Kidney (tissue), 14 donors: ENCODE results near the gene CORO2B. TPM values are rescaled to one million over a fixed set of nuclear protein-coding genes. Genes with fewer than 3 reads are reported as not detected.

Source experiments
- DNase-seq, 5 donors: peaks; one replicate each; pipeline ENCODE4 v3.0.0-alpha.2; 2013 to 2020
- FAIRE-seq: peaks from 2 replicates; lab custom pipeline; 2012; peaks lifted over from hg19 to GRCh38; lab: Jason Lieb, UNC
- H3K27ac ChIP-seq, 2 donors: one replicate each; pipeline ENCODE4 v1.7.0; 2013; ENCODE audit warnings: low read depth in 2 of 2, low read length in 2 of 2, inconsistent platforms in 1 of 2
- H3K27me3 ChIP-seq: one replicate; pipeline ENCODE4 v1.7.1; 2013; ENCODE audit warnings: low read length, inconsistent platforms; ENCODE audit not compliant: control insufficient read depth, insufficient read depth
- H3K36me3 ChIP-seq, 3 donors: one replicate each; pipeline versions ENCODE4 v1.7.0 to v1.7.1; 2013; ENCODE audit warnings: low read length in 3 of 3, control low read depth in 1 of 3, inconsistent platforms in 1 of 3; ENCODE audit not compliant: insufficient read depth in 3 of 3, control insufficient read depth in 2 of 3
- H3K4me1 ChIP-seq, 3 donors: one replicate each; pipeline versions ENCODE4 v1.7.0 to v1.7.1; 2013; ENCODE audit warnings: low read length in 3 of 3, inconsistent platforms in 1 of 3, low read depth in 1 of 3; ENCODE audit not compliant: control insufficient read depth in 2 of 3, insufficient read depth in 2 of 3
- H3K4me3 ChIP-seq, 3 donors: one replicate each; pipeline versions ENCODE4 v1.7.0 to v1.8.1; 2013; ENCODE audit warnings: low read length in 3 of 3, control low read depth in 1 of 3, inconsistent platforms in 1 of 3
- H3K9ac ChIP-seq, 3 donors: one replicate each; pipeline versions ENCODE4 v1.7.0 to v1.7.1; 2013; ENCODE audit warnings: low read length in 3 of 3, control low read depth in 1 of 3, inconsistent platforms in 1 of 3
- H3K9me3 ChIP-seq, 3 donors: one replicate each; pipeline versions ENCODE4 v1.7.0 to v1.7.1; 2013; ENCODE audit warnings: low read length in 3 of 3, control low read depth in 1 of 3, inconsistent platforms in 1 of 3; ENCODE audit not compliant: control insufficient read depth in 2 of 3, insufficient read depth in 1 of 3
- intact Hi-C: fragments of 100-400 bp; cut with DNase I; formaldehyde crosslinking; loops from one replicate; pipeline ENCODE4 v1.11.1; 2022
- polyA plus RNA-seq: library from polyadenylated mRNA; stranded (reverse); fragments of 350-450 nt; fragmentation: Illumina TruSeq; extraction: RNeasy Lipid Tissue Mini Kit (QIAGEN cat#74804); gene quantifications from one replicate; pipeline ENCODE4 v1.2.3, GENCODE V29; 2014; ENCODE audit warnings: low read depth, low replicate concordance; ENCODE audit not compliant: insufficient read depth
- total RNA-seq: library from RNA; stranded (reverse); fragmentation: NEBNext Ultra II Directional; extraction: Animal tissue kit (Norgen Biotek cat#: 25700); gene quantifications from one replicate; pipeline ENCODE4 v1.2.1, GENCODE V29; 2021
- TF ChIP-seq, protein P1 (sequence below): IDR thresholded peaks from 3 replicates; pipeline ENCODE4 v1.5.1; 2012; ENCODE audit warnings: mild to moderate bottlenecking, moderate library complexity, borderline replicate concordance; ENCODE audit not compliant: insufficient read depth; ENCODE audit errors: extremely low read depth
- donor health status: control.
- donor health status: control.
- donor health status: control.
- donor health status: control.
- donor health status: control.
- donor health status: DM: yes; HTN: yes; CAD: no.
- donor health status: Normal renal cell carcinoma (clear cell type).

CORO2B gene
- total and polyA plus RNA-seq, 2 donors from 2014 or later: 7.9 to 9.0 TPM

DNA sequence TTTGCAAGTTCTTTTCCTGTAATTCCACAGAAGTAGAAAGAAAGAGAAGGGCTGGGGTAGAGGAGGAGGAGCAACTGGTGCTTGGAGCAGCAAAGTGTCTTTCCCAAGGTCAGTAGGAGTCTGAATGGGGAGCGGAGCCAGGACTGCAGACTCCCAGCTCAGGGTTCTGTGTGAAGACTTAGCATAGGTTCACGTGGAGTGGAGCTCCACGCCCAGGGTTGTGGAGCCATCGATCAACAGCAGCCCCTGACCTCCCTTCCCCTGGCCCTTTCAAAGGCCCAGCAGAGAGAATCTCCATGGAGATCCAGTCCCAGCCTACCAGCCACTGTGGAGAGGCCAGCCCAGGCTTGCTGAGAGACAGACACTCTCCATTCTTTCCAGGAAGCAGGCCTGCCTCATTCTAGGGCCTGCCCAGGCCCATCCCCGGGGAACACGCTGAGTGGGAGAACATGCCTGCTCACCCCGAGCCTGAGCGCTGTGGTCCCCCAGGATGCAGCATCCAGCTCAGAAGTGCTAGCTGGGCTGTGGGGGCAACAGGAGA, 62.1 kb downstream of the CORO2B start:
- Histone ChIP-seq H3K36me3 (no peaks in the 10 kb centered on the region), H3K4me3 (no peak overlapping the region), H3K9ac (no peak overlapping the region), H3K9me3 (no peaks in the 10 kb centered on the region), H3K4me1 (peaks cover 0 to 4% (median 0%) of the 10 kb centered on the region in 3 donors), H3K27me3 (no peaks in the 10 kb centered on the region), H3K27ac (no peak overlapping the region)
- intact Hi-C loops: no loop called here
- TF ChIP-seq, protein P1, sequence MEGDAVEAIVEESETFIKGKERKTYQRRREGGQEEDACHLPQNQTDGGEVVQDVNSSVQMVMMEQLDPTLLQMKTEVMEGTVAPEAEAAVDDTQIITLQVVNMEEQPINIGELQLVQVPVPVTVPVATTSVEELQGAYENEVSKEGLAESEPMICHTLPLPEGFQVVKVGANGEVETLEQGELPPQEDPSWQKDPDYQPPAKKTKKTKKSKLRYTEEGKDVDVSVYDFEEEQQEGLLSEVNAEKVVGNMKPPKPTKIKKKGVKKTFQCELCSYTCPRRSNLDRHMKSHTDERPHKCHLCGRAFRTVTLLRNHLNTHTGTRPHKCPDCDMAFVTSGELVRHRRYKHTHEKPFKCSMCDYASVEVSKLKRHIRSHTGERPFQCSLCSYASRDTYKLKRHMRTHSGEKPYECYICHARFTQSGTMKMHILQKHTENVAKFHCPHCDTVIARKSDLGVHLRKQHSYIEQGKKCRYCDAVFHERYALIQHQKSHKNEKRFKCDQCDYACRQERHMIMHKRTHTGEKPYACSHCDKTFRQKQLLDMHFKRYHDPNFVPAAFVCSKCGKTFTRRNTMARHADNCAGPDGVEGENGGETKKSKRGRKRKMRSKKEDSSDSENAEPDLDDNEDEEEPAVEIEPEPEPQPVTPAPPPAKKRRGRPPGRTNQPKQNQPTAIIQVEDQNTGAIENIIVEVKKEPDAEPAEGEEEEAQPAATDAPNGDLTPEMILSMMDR: no peak
- no peak for FAIRE-seq
- peak in 2 of 5 donors; percentile 33 to 67 for DNase-seq

DNA sequence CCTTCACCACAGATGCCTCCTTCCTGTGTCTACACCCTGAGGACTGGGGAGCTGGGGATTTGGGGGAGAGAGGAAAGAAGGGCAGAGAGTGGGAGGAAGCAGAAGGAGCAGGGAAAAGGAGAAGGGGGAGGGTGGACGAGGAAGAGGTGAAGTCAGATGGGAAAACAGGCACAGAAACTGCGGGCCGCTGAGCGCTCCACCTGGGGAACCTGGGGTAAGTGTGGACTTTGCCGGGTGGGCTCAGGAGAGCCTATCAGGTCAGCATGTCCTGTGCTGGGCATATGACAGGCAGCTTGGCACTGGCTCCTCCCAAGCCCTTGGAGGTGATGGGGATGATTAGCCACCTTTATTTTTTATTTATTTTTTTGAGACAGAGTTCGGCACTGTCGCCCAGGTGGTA, 62.6 kb downstream of the CORO2B start:
- Histone ChIP-seq H3K9me3 (no peaks in the 10 kb centered on the region), H3K4me1 (peaks cover 0 to 6% (median 0%) of the 10 kb centered on the region in 3 donors), H3K9ac (no peak overlapping the region), H3K4me3 (no peak overlapping the region), H3K27me3 (no peaks in the 10 kb centered on the region), H3K27ac (no peak overlapping the region), H3K36me3 (no peaks in the 10 kb centered on the region)
- DNase-seq (peak in 1 of 5 donors; percentile 32), FAIRE-seq (no peak)
- intact Hi-C loops: no loop called here
- TF ChIP-seq, protein P1: no peak

DNA sequence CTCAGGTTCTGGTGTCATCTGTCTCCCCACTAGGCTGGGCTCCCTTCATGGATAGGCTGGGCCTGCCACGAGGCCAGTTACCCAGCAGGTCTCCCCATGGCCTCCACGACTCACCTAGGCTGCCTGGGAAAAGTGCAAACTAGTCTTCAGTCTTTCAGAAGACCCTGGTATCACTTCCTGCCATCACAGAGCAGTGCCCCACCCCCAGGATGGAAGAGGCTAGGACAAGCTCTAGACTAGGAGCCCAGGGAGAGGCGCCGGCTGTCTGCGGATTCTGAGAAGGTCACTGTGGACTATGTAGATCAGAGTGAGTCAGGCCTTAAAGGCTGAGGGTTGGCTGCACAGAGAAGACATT, 63.7 kb downstream of the CORO2B start:
- peaks cover 0 to 6% (median 0%) of the 10 kb centered on the region in 3 donors for H3K4me1 ChIP-seq
- H3K36me3 ChIP-seq: no peaks in the 10 kb centered on the region
- H3K27ac ChIP-seq: no peak overlapping the region
- DNase-seq (peak in 1 of 5 donors; percentile 24), FAIRE-seq (no peak)
- intact Hi-C loops: no loop called here
- H3K9me3 ChIP-seq: no peaks in the 10 kb centered on the region
- H3K27me3 ChIP-seq: no peaks in the 10 kb centered on the region
- no peak overlapping the region for H3K4me3 ChIP-seq
- TF ChIP-seq, protein P1: no peak
- H3K9ac ChIP-seq: no peak overlapping the region
